CD14-positive monocyte (primary cell): ENCODE results near the gene ZDHHC17. TPM values are rescaled to one million over a fixed set of nuclear protein-coding genes. Genes with fewer than 3 reads are reported as not detected.

ENCODE experiments used
- DNase-seq, 3 donors: peaks; one replicate each; pipeline ENCODE4 v3.0.0-alpha.2; 2011 to 2022
- H2AFZ ChIP-seq: 2 replicates; pipeline ENCODE4 v1.6.0; 2012; ENCODE audit warnings: mild to moderate bottlenecking, low read depth, low read length, inconsistent platforms; ENCODE audit not compliant: insufficient read depth, poor library complexity, severe bottlenecking
- H3K27ac ChIP-seq, 2 donors: 1 replicate in 1 of 2; 2 replicates in 1 of 2; pipeline ENCODE4 v1.5.1; 2012 to 2013; ENCODE audit warnings: low read length in 2 of 2, control low read depth in 1 of 2, inconsistent platforms in 1 of 2, low read depth in 1 of 2, mild to moderate bottlenecking in 1 of 2
- H3K27me3 ChIP-seq, 2 donors: one replicate each; pipeline versions ENCODE4 v1.6.0 to v1.6.1; 2011 to 2013; ENCODE audit warnings: low read length in 2 of 2; ENCODE audit not compliant: control insufficient read depth in 2 of 2, insufficient read depth in 2 of 2
- H3K36me3 ChIP-seq, 2 donors: replicated peaks in 1 of 2; 1 replicate in 1 of 2; 2 replicates in 1 of 2; pipeline versions ENCODE4 v1.5.1 to v1.6.1; 2012 to 2013; ENCODE audit warnings: low read length in 2 of 2, control low read depth in 1 of 2, inconsistent platforms in 1 of 2, mild to moderate bottlenecking in 1 of 2; ENCODE audit not compliant: insufficient read depth in 2 of 2, control insufficient read depth in 1 of 2
- H3K4me1 ChIP-seq, 2 donors: 1 replicate in 1 of 2; 2 replicates in 1 of 2; pipeline versions ENCODE4 v1.5.1 to v1.6.1; 2012 to 2013; ENCODE audit warnings: low read length in 2 of 2, control low read depth in 1 of 2, inconsistent platforms in 1 of 2, mild to moderate bottlenecking in 1 of 2, moderate library complexity in 1 of 2; ENCODE audit not compliant: insufficient read depth in 2 of 2, control insufficient read depth in 1 of 2
- H3K4me2 ChIP-seq: replicated peaks from 2 replicates; pipeline ENCODE3; 2012; ENCODE audit warnings: low read length, moderate library complexity, mild to moderate bottlenecking; ENCODE audit not compliant: poor library complexity, severe bottlenecking; ENCODE audit errors: extremely low read depth
- H3K4me3 ChIP-seq, 3 experiments: fragments of 200-600 bp in 1 of 3; sonication (generic) in 1 of 3; replicated peaks in 1 of 3; 1 replicate in 2 of 3; 2 replicates in 1 of 3; pipeline ENCODE4 v1.5.1; 2011 to 2013; ENCODE audit warnings: low read length in 3 of 3, mild to moderate bottlenecking in 3 of 3, control low read depth in 2 of 3, low read depth in 2 of 3, inconsistent platforms in 1 of 3, moderate library complexity in 1 of 3
- H3K79me2 ChIP-seq: 2 replicates; pipeline ENCODE4 v1.6.0; 2012; ENCODE audit warnings: mild to moderate bottlenecking, control low read depth, inconsistent platforms, low read length, moderate library complexity; ENCODE audit not compliant: insufficient read depth
- H3K9ac ChIP-seq: 2 replicates; pipeline ENCODE4 v1.6.0; 2017; ENCODE audit warnings: low read length, mild to moderate bottlenecking; ENCODE audit not compliant: insufficient read depth, poor library complexity, severe bottlenecking
- H3K9me3 ChIP-seq, 2 donors: replicated peaks in 1 of 2; 1 replicate in 1 of 2; 2 replicates in 1 of 2; pipeline versions ENCODE4 v1.5.1 to v1.6.1; 2012 to 2013; ENCODE audit warnings: low read length in 2 of 2, control low read depth in 1 of 2; ENCODE audit not compliant: control insufficient read depth in 1 of 2, insufficient read depth in 1 of 2
- H4K20me1 ChIP-seq: 2 replicates; pipeline ENCODE4 v1.6.0; 2012; ENCODE audit warnings: mild to moderate bottlenecking, low read length, control low read depth, moderate library complexity; ENCODE audit not compliant: insufficient read depth
- H3K27ac Mint-ChIP-seq, 7 donors: one replicate each; pipeline ENCODE4 v1.8.0; 2020; ENCODE audit warnings: mild to moderate bottlenecking in 7 of 7, mixed read lengths in 7 of 7, moderate library complexity in 6 of 7, inconsistent platforms in 2 of 7
- H3K27me3 Mint-ChIP-seq, 3 donors: one replicate each; pipeline ENCODE4 v1.8.0; 2021 to 2022; ENCODE audit warnings: low read depth in 3 of 3, mild to moderate bottlenecking in 3 of 3, mixed read lengths in 3 of 3, moderate library complexity in 3 of 3, inconsistent platforms in 1 of 3
- H3K36me3 Mint-ChIP-seq, 2 donors: one replicate each; pipeline ENCODE4 v1.8.0; 2020; ENCODE audit warnings: mixed read lengths in 2 of 2, inconsistent platforms in 1 of 2, mild to moderate bottlenecking in 1 of 2
- H3K4me1 Mint-ChIP-seq: one replicate; pipeline ENCODE4 v1.8.0; 2020; ENCODE audit warnings: mild to moderate bottlenecking, mixed read lengths
- H3K4me3 Mint-ChIP-seq, 2 donors: one replicate each; pipeline ENCODE4 v1.8.0; 2020; ENCODE audit warnings: mild to moderate bottlenecking in 2 of 2, mixed read lengths in 2 of 2, moderate library complexity in 1 of 2
- H3K9me3 Mint-ChIP-seq, 7 donors: one replicate each; pipeline ENCODE4 v1.8.0; 2020 to 2022; ENCODE audit warnings: mixed read lengths in 7 of 7, mild to moderate bottlenecking in 6 of 7, moderate library complexity in 6 of 7, inconsistent platforms in 2 of 7
- WGBS: methylation state at CpG from one replicate; pipeline ENCODE4 v1.1.5; 2013; ENCODE audit warnings: missing lambda C conversion rate; ENCODE audit not compliant: insufficient coverage; 5-methylcytosine and 5-hydroxymethylcytosine counted together
- intact Hi-C, 2 donors: fragments of 100-400 bp; cut with micrococcal nuclease; formaldehyde crosslinking; loops; one replicate each; pipeline versions ENCODE4 v1.15.0 to v1.15.1; 2023
- polyA plus RNA-seq, 3 donors: library from polyadenylated mRNA; depleted of rRNA in 1 of 3; unstranded in 2 of 3; stranded (reverse) in 1 of 3; fragments of 300-500 nt in 2 of 3; fragments of >200 nt in 1 of 3; fragmentation: Illumina TruSeq in 2 of 3; gene quantifications; 1 replicate in 2 of 3; 2 replicates in 1 of 3; pipeline ENCODE4 v1.2.3, GENCODE V29; 2012 to 2021
- TF ChIP-seq, protein P1 (sequence below): fragments of 200-600 bp; IDR thresholded peaks from one replicate; pipeline ENCODE4 v1.8.0; 2022; ENCODE audit warnings: antibody characterized with exemption, mild to moderate bottlenecking

ZDHHC17 gene
- polyA plus RNA-seq, 3 donors: 4.6 to 31.4 (median 9.3) TPM

GRCh38 chr12:76799362-76799761 lies 35.4 kb downstream of the ZDHHC17 start:
- TF ChIP-seq, protein P1, sequence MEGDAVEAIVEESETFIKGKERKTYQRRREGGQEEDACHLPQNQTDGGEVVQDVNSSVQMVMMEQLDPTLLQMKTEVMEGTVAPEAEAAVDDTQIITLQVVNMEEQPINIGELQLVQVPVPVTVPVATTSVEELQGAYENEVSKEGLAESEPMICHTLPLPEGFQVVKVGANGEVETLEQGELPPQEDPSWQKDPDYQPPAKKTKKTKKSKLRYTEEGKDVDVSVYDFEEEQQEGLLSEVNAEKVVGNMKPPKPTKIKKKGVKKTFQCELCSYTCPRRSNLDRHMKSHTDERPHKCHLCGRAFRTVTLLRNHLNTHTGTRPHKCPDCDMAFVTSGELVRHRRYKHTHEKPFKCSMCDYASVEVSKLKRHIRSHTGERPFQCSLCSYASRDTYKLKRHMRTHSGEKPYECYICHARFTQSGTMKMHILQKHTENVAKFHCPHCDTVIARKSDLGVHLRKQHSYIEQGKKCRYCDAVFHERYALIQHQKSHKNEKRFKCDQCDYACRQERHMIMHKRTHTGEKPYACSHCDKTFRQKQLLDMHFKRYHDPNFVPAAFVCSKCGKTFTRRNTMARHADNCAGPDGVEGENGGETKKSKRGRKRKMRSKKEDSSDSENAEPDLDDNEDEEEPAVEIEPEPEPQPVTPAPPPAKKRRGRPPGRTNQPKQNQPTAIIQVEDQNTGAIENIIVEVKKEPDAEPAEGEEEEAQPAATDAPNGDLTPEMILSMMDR: no peak
- H3K27ac ChIP-seq: no peak overlapping the region
- peaks cover 16% of the 10 kb centered on the region for H4K20me1 ChIP-seq
- peaks cover 12 to 14% of the 10 kb centered on the region in 2 donors for H3K9me3 ChIP-seq
- Mint-ChIP-seq H3K27me3 (peaks cover 0 to 2% (median 0%) of the 10 kb centered on the region in 3 donors), H3K9me3 (peaks cover 13 to 38% (median 19%) of the 10 kb centered on the region in 7 donors), H3K27ac (no peak overlapping the region), H3K4me1 (peaks cover 7% of the 10 kb centered on the region), H3K36me3 (peaks cover 40 to 53% of the 10 kb centered on the region in 2 donors), H3K4me3 (no peak overlapping the region)
- H3K4me1 ChIP-seq: peaks cover 0 to 4% of the 10 kb centered on the region in 2 donors
- intact Hi-C loops: no loop called here
- H3K9ac ChIP-seq: no peak overlapping the region
- no peak overlapping the region for H2AFZ ChIP-seq
- no peaks in the 10 kb centered on the region for H3K27me3 ChIP-seq
- H3K79me2 ChIP-seq: peaks cover 17% of the 10 kb centered on the region
- no peak overlapping the region for H3K4me3 ChIP-seq
- peaks cover 10 to 64% of the 10 kb centered on the region in 2 donors for H3K36me3 ChIP-seq
- H3K4me2 ChIP-seq: no peak overlapping the region
- DNase-seq: no peak
- WGBS: 100% methylated on average over 1 of the region's 2 CpGs

DNA sequence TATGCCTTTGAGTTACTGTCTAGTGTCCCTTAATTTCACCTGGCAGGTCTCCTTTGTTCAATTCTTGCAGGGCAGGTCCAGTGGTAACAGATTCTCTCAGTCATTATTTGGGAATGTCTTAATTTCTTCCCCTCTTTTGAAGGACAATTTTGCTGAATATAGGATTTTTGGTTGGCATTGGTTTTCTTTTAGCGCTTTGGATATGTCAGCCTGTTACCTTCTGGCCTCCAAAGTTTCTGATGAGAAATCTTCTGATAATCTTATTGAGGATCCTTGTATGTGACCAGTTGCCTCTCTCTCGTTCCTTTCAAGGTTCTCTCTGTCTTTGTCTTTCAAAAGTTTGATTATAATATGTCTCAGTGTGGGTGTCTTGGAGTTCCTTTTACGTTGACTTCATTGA lies 38.1 kb downstream of the ZDHHC17 start:
- WGBS: 100% methylated on average over 1 of the region's 3 CpGs
- peaks cover 55 to 69% of the 10 kb centered on the region in 2 donors for H3K36me3 Mint-ChIP-seq

More for the DNA sequence above, 38.1 kb downstream of the ZDHHC17 start:
- H3K4me1 ChIP-seq: peaks cover 0 to 4% of the 10 kb centered on the region in 2 donors
- H3K4me2 ChIP-seq: no peak overlapping the region
- H3K27me3 Mint-ChIP-seq: peaks cover 0 to 2% (median 0%) of the 10 kb centered on the region in 3 donors
- DNase-seq: no peak
- H3K4me3 Mint-ChIP-seq: no peak overlapping the region
- no peak overlapping the region for H3K27ac ChIP-seq
- H4K20me1 ChIP-seq: peaks cover 6% of the 10 kb centered on the region
- no peak overlapping the region for H3K9ac ChIP-seq
- H3K27me3 ChIP-seq: no peaks in the 10 kb centered on the region
- TF ChIP-seq, protein P1: no peak
- intact Hi-C loops: no loop called here
- no peak overlapping the region for H2AFZ ChIP-seq
- peaks cover 12 to 14% of the 10 kb centered on the region in 2 donors for H3K9me3 ChIP-seq
- peaks cover 13 to 38% (median 19%) of the 10 kb centered on the region in 7 donors for H3K9me3 Mint-ChIP-seq
- no peak overlapping the region for H3K27ac Mint-ChIP-seq
- peaks cover 27 to 82% of the 10 kb centered on the region in 2 donors for H3K36me3 ChIP-seq
- no peak overlapping the region for H3K4me3 ChIP-seq
- peaks cover 11% of the 10 kb centered on the region for H3K4me1 Mint-ChIP-seq
- H3K79me2 ChIP-seq: peaks cover 2% of the 10 kb centered on the region
